GM12878 (cell line): Measurements from ENCODE around the gene TSHZ3. TPM values are rescaled to one million over a fixed set of nuclear protein-coding genes. Genes with fewer than 3 reads are reported as not detected.

Source experiments
- ATAC-seq: fragments of 200-7000 bp; cut with Tn5 transposase; 3 replicates; pipeline ENCODE4 v1.9.1; 2020; ENCODE audit warnings: mild to moderate bottlenecking, moderate library complexity
- BruUV-seq: library from RNA; stranded (reverse); fragments of 400-500 nt; replicated peaks from 2 replicates; lab custom pipeline; 2021; lab: Mats Ljungman, UMichigan
- CTCF ChIA-PET: fragments of 300-600 bp; sonication (Branson Sonifier 250); formaldehyde crosslinking; extraction: SDS; loops from one replicate; lab custom pipeline; 2021; ENCODE audit warnings: inconsistent platforms; lab: Yijun Ruan, JAX
- POLR2A ChIA-PET: fragments of 350-600 bp; formaldehyde crosslinking; extraction: SDS; loops from one replicate; lab custom pipeline; 2021; ENCODE audit warnings: inconsistent platforms; lab: Charles Lee
- RAD21 ChIA-PET: fragments of 300-600 bp; sonication (Branson Sonifier 250); formaldehyde crosslinking; loops from one replicate; lab custom pipeline; 2023; ENCODE audit warnings: antibody characterized with exemption; ENCODE audit not compliant: unreplicated experiment; lab: Charles Lee
- SMC1A ChIA-PET: fragments of 300-600 bp; sonication (Branson Sonifier 250); formaldehyde crosslinking; loops from one replicate; lab custom pipeline; 2023; ENCODE audit not compliant: unreplicated experiment, uncharacterized antibody; lab: Charles Lee
- DNase-seq: peaks from one replicate; pipeline ENCODE4 v3.0.0-alpha.2; 2011; ENCODE audit warnings: low read depth, low spot score
- FAIRE-seq: peaks from 3 replicates; lab custom pipeline; 2011; peaks lifted over from hg19 to GRCh38; lab: Jason Lieb, UNC
- H2AFZ ChIP-seq: 2 replicates; pipeline ENCODE4 v1.6.0; 2011; ENCODE audit warnings: low read depth, low read length, control low read depth; ENCODE audit not compliant: control insufficient read depth
- H3K27ac ChIP-seq: 2 replicates; pipeline ENCODE4 v1.5.1; 2011; ENCODE audit warnings: control low read depth; ENCODE audit not compliant: control insufficient read depth, insufficient read depth
- H3K27me3 ChIP-seq, 2 experiments: replicated peaks in 1 of 2; 2 replicates each; pipeline versions ENCODE4 v1.6.0 to v1.6.1; 2011; ENCODE audit warnings: low read length in 1 of 2; ENCODE audit not compliant: control insufficient read depth in 2 of 2, insufficient read depth in 2 of 2
- H3K36me3 ChIP-seq, 2 experiments: 2 replicates each; pipeline ENCODE4 v1.5.1; 2011; ENCODE audit warnings: low read length in 1 of 2; ENCODE audit not compliant: control insufficient read depth in 2 of 2, insufficient read depth in 2 of 2
- H3K4me1 ChIP-seq: 2 replicates; pipeline ENCODE4 v1.6.1; 2011; ENCODE audit warnings: mild to moderate bottlenecking, low read length, moderate library complexity, mixed read lengths; ENCODE audit not compliant: control insufficient read depth, insufficient read depth
- H3K4me2 ChIP-seq: 2 replicates; pipeline ENCODE4 v1.6.0; 2011; ENCODE audit warnings: control low read depth; ENCODE audit not compliant: control insufficient read depth, insufficient read depth
- H3K4me3 ChIP-seq: fragments of 200-600 bp; sonication (generic); 2 replicates; pipeline ENCODE4 v1.5.1; 2016
- H3K79me2 ChIP-seq: 2 replicates; pipeline ENCODE4 v1.6.0; 2011; ENCODE audit warnings: low read length; ENCODE audit not compliant: control insufficient read depth, insufficient read depth
- H3K9ac ChIP-seq: 2 replicates; pipeline ENCODE4 v1.8.0; 2011; ENCODE audit warnings: low read length, control low read depth, mixed read lengths; ENCODE audit not compliant: control insufficient read depth, insufficient read depth
- H3K9me3 ChIP-seq: replicated peaks from 3 replicates; pipeline ENCODE4 v1.5.1; 2011; ENCODE audit warnings: mild to moderate bottlenecking, low read length; ENCODE audit not compliant: control insufficient read depth, insufficient read depth
- H4K20me1 ChIP-seq: 2 replicates; pipeline ENCODE4 v1.6.0; 2011; ENCODE audit not compliant: control insufficient read depth, insufficient read depth
- BCLAF1 ChIP-seq: fragments of 450-650 bp; IDR thresholded peaks from 2 replicates; pipeline ENCODE4 v1.6.1; 2017; ENCODE audit warnings: antibody characterized with exemption, mild to moderate bottlenecking, moderate library complexity
- CEBPB ChIP-seq, 2 experiments: fragments of 150-350 bp in 1 of 2; IDR thresholded peaks; 2 replicates each; pipeline ENCODE4 v1.6.1; 2012 to 2014; ENCODE audit warnings: low read depth in 2 of 2, low read length in 2 of 2, borderline replicate concordance in 1 of 2, inconsistent platforms in 1 of 2
- EGR1 ChIP-seq, 2 experiments: IDR thresholded peaks; 1 replicate in 1 of 2; 2 replicates in 1 of 2; pipeline ENCODE4 v1.6.1; 2011 to 2012; ENCODE audit warnings: low read depth in 2 of 2, low read length in 2 of 2, borderline replicate concordance in 1 of 2, mild to moderate bottlenecking in 1 of 2, moderate library complexity in 1 of 2
- EP300 ChIP-seq, 2 experiments: fragments of 150-350 bp in 1 of 2; IDR thresholded peaks; 2 replicates each; pipeline ENCODE4 v1.6.1; 2011 to 2012; ENCODE audit warnings: low read depth in 2 of 2, low read length in 2 of 2, borderline replicate concordance in 1 of 2, improper control_type of control experiment in 1 of 2, inconsistent platforms in 1 of 2; ENCODE audit not compliant: control insufficient read depth in 1 of 2
- KLF5 ChIP-seq: fragments of 450-650 bp; IDR thresholded peaks from 2 replicates; pipeline ENCODE4 v1.6.1; 2014; ENCODE audit warnings: mild to moderate bottlenecking; ENCODE audit not compliant: partially characterized antibody
- MYB ChIP-seq: fragments of 150-350 bp; IDR thresholded peaks from 2 replicates; pipeline ENCODE4 v1.6.1; 2014; ENCODE audit warnings: mild to moderate bottlenecking, low read depth, low read length, borderline replicate concordance
- MYC ChIP-seq: IDR thresholded peaks from 2 replicates; pipeline ENCODE4 v1.6.1; 2011; ENCODE audit warnings: mild to moderate bottlenecking, low read length, moderate library complexity, inconsistent platforms; ENCODE audit not compliant: insufficient read depth, insufficient replicate concordance, insufficient read length, severe bottlenecking
- NR2F1 ChIP-seq: fragments of 450-650 bp; conservative IDR thresholded peaks from 2 replicates; pipeline ENCODE4 v1.6.1; 2017; ENCODE audit warnings: mild to moderate bottlenecking
- PRDM15 ChIP-seq: fragments of 450-650 bp; formaldehyde crosslinking; IDR thresholded peaks from 2 replicates; pipeline ENCODE4 v1.4.0; 2020; ENCODE audit warnings: mild to moderate bottlenecking, moderate library complexity
- RUNX3 ChIP-seq: IDR thresholded peaks from 2 replicates; pipeline ENCODE4 v1.6.1; 2012; ENCODE audit warnings: low read length, inconsistent platforms
- SMAD1 ChIP-seq: fragments of 450-650 bp; IDR thresholded peaks from 2 replicates; pipeline ENCODE4 v1.6.1; 2018; ENCODE audit warnings: mild to moderate bottlenecking, low read depth; ENCODE audit not compliant: partially characterized antibody
- SUPT20H ChIP-seq: IDR thresholded peaks from 2 replicates; pipeline ENCODE4 v1.6.1; 2011; ENCODE audit warnings: low read depth, mild to moderate bottlenecking, low read length, moderate library complexity, borderline replicate concordance; ENCODE audit not compliant: control insufficient read depth
- ZZZ3 ChIP-seq: IDR thresholded peaks from 2 replicates; pipeline ENCODE4 v1.6.1; 2011; ENCODE audit warnings: low read depth; ENCODE audit not compliant: control insufficient read depth, insufficient read length
- WGBS: methylation state at CpG from one replicate; pipeline ENCODE4 v1.1.6; 2016; ENCODE audit warnings: low lambda C conversion rate; ENCODE audit not compliant: insufficient replicate concordance, insufficient coverage; ENCODE audit errors: missing lambda C conversion rate; 5-methylcytosine and 5-hydroxymethylcytosine counted together
- in situ Hi-C: fragments of 300-500 bp; cut with MboI; formaldehyde crosslinking; loops from 9 replicates; pipeline ENCODE4 v1.14.3; 2018; ENCODE audit warnings: mixed read lengths
- intact Hi-C: fragments of 100-400 bp; cut with micrococcal nuclease; formaldehyde crosslinking; loops from one replicate; pipeline ENCODE4 v1.14.2; 2022; ENCODE audit not compliant: unreplicated experiment
- polyA plus RNA-seq, 11 experiments: library from polyadenylated mRNA; depleted of rRNA in 4 of 11; unstranded in 6 of 11; stranded (reverse) in 5 of 11; fragments of >200 nt; fragmentation: Nextera tagmentation in 4 of 11; fragmentation: Illumina TruSeq in 1 of 11; extraction: Ambion mirVana in 4 of 11; extraction: Trizol in 1 of 11; gene quantifications; 1 replicate in 1 of 11; 2 replicates in 10 of 11; pipeline versions ENCODE4 v1.2.1 to v1.2.3, GENCODE V29; 2011 to 2016; ENCODE audit warnings: inconsistent platforms in 2 of 11, missing spikeins in 2 of 11, low read depth in 1 of 11
- total RNA-seq, 4 experiments: library from RNA; depleted of rRNA in 3 of 4; stranded (reverse); fragments of >200 nt in 3 of 4; fragmentation: Illumina TruSeq in 1 of 4; extraction: Trizol in 1 of 4; gene quantifications; 2 replicates each; pipeline versions ENCODE4 v1.2.1 to v1.2.3, GENCODE V29; 2013 to 2021

The TSHZ3 gene
- total and polyA plus RNA-seq, 10 of the 15 experiments (the other 5 are each of a cell fraction or from before 2014, with no cell fraction given): 0.23 TPM; not detected in 9

GRCh38 chr19:31269425-31270127 is 79.7 kb downstream of the TSHZ3 start (continued):
- TF ChIP-seq PRDM15 (CRISPR knock-in tag) (no peak), KLF5 (no peak)

- Histone ChIP-seq H3K4me2 (no peak overlapping the region), H3K27me3 (no peaks in the 10 kb centered on the region), H2AFZ (no peak overlapping the region), H3K79me2 (no peaks in the 10 kb centered on the region), H4K20me1 (no peaks in the 10 kb centered on the region), H3K27ac (no peak overlapping the region), H3K4me3 (no peak overlapping the region), H3K4me1 (no peaks in the 10 kb centered on the region), H3K36me3 (no peaks in the 10 kb centered on the region), H3K9me3 (no peaks in the 10 kb centered on the region; the same call in 2 of the 3 replicates), H3K9ac (no peak overlapping the region)
- no TSS peak for BruUV-seq
- in situ Hi-C loops (no loop called here), intact Hi-C loops (no loop called here)
- DNase-seq (no peak), FAIRE-seq (no peak), ATAC-seq (no peak)
- POLR2A ChIA-PET: no interaction called here
- CTCF ChIA-PET: no interaction called here
- RAD21 ChIA-PET: no interaction called here
- whole genome bisulfite sequencing: 44% methylated on average over 15 of the region's 15 CpGs
- SMC1A ChIA-PET: no interaction called here
- TF ChIP-seq EP300 (IDR thresholded peaks at IDR 0.05; ENCODE audit: borderline replicate concordance in 1 of 2, control insufficient read depth in 1 of 2, low read depth in 2 of 2, low read length in 2 of 2) (no peak), BCLAF1 (no peak), SUPT20H (no peak), SMAD1 (no peak), MYB (no peak), RUNX3 (no peak), EGR1 (IDR thresholded peaks at IDR 0.05; ENCODE audit: borderline replicate concordance in 1 of 2, low read depth in 2 of 2, low read length in 2 of 2) (no peak), MYC (no peak), CEBPB (IDR thresholded peaks at IDR 0.05; ENCODE audit: borderline replicate concordance in 1 of 2, low read depth in 2 of 2, low read length in 2 of 2) (no peak), NR2F1 (no peak), ZZZ3 (no peak)
These were observed 80.4 kb downstream of the TSHZ3 start for GRCh38 chr19:31268751-31269383.
